Hepatocyte (in vitro differentiated cells): ENCODE data around the gene ROCK1. TPM values are rescaled to one million over a fixed set of nuclear protein-coding genes. Genes with fewer than 3 reads are reported as not detected.
"Not testable (repeated sequence)": the region's sequence is repeated elsewhere in the genome, so short reads cannot be mapped to it uniquely, and the experiment has no call there.

Experiments used
- DNase-seq: peaks from one replicate; pipeline ENCODE4 v3.0.0-alpha.2; 2016; ENCODE audit warnings: low spot score
- H2AFZ ChIP-seq: fragments of 200-600 bp; sonication (generic); 2 replicates; pipeline ENCODE4 v1.6.0; 2016; ENCODE audit warnings: antibody characterized with exemption, mild to moderate bottlenecking
- H3K27ac ChIP-seq: fragments of 200-600 bp; sonication (generic); 2 replicates; pipeline ENCODE4 v1.5.1; 2016; ENCODE audit warnings: mild to moderate bottlenecking
- H3K27me3 ChIP-seq: fragments of 200-600 bp; sonication (generic); 2 replicates; pipeline ENCODE4 v1.6.1; 2016
- H3K36me3 ChIP-seq: fragments of 200-600 bp; sonication (generic); replicated peaks from 2 replicates; pipeline ENCODE4 v1.5.1; 2016; ENCODE audit warnings: low read depth; ENCODE audit not compliant: insufficient read depth
- H3K4me1 ChIP-seq: fragments of 200-600 bp; sonication (generic); 2 replicates; pipeline ENCODE4 v1.5.1; 2016; ENCODE audit warnings: mild to moderate bottlenecking, moderate library complexity; ENCODE audit not compliant: insufficient read depth
- H3K4me2 ChIP-seq: fragments of 200-600 bp; sonication (generic); 2 replicates; pipeline ENCODE4 v1.6.0; 2016
- H3K4me3 ChIP-seq: fragments of 200-600 bp; sonication (generic); 2 replicates; pipeline ENCODE4 v1.5.1; 2016; ENCODE audit warnings: mild to moderate bottlenecking
- H3K79me2 ChIP-seq: fragments of 200-600 bp; sonication (generic); 2 replicates; pipeline ENCODE4 v1.6.0; 2017; ENCODE audit warnings: mild to moderate bottlenecking
- H3K9me2 ChIP-seq: fragments of 200-600 bp; sonication (generic); replicated peaks from 2 replicates; pipeline ENCODE4 v1.6.0; 2017; ENCODE audit warnings: mild to moderate bottlenecking; ENCODE audit not compliant: insufficient read depth
- H3K9me3 ChIP-seq: fragments of 200-600 bp; sonication (generic); 2 replicates; pipeline ENCODE4 v1.5.1; 2016; ENCODE audit warnings: low read depth, mild to moderate bottlenecking
- H4K20me1 ChIP-seq: fragments of 200-600 bp; sonication (generic); 2 replicates; pipeline ENCODE4 v1.6.0; 2016; ENCODE audit warnings: mild to moderate bottlenecking; ENCODE audit not compliant: insufficient read depth, poor library complexity, severe bottlenecking
- CTCF ChIP-seq: fragments of 200-600 bp; sonication (generic); IDR thresholded peaks from 2 replicates; pipeline ENCODE4 v1.5.1; 2016; ENCODE audit warnings: antibody characterized with exemption, mild to moderate bottlenecking; ENCODE audit not compliant: poor library complexity
- EZH2 ChIP-seq: fragments of 200-600 bp; sonication (generic); IDR thresholded peaks from 2 replicates; pipeline ENCODE4 v1.6.1; 2016; ENCODE audit warnings: antibody characterized with exemption, mild to moderate bottlenecking, borderline replicate concordance
- EZH2phosphoT487 ChIP-seq: fragments of 200-600 bp; sonication (generic); IDR thresholded peaks from one replicate; pipeline ENCODE4 v1.6.1; 2018; ENCODE audit warnings: antibody characterized with exemption, mild to moderate bottlenecking, low read depth, moderate library complexity; ENCODE audit not compliant: unreplicated experiment, severe bottlenecking
- WGBS: methylation state at CpG from one replicate; pipeline ENCODE4 v1.1.6; 2016; ENCODE audit warnings: low lambda C conversion rate; ENCODE audit errors: missing lambda C conversion rate; 5-methylcytosine and 5-hydroxymethylcytosine counted together
- polyA plus RNA-seq: library from polyadenylated mRNA; unstranded; fragments of >200 nt; fragmentation: Nextera tagmentation; extraction: Ambion mirVana; gene quantifications from 2 replicates; pipeline ENCODE4 v1.2.1, GENCODE V29; 2016
- small RNA-seq: library from RNA; depleted of rRNA; stranded (forward); fragments of <200 nt; gene quantifications from one replicate; pipeline ENCODE3, GENCODE V24; 2014
- total RNA-seq: library from RNA; depleted of rRNA; stranded (reverse); fragments of >200 nt; gene quantifications from 2 replicates; pipeline ENCODE4 v1.2.3, GENCODE V29; 2014

The ROCK1 gene
- total and polyA plus RNA-seq, 2 experiments from 2014 or later, result 22.5 to 41.7 TPM

GRCh38 chr18:20963027-20963426 is 148.6 kb downstream of the ROCK1 start:
- DNase-seq, result no peak
- H3K9me3 ChIP-seq, result no peaks in the 10 kb centered on the region
- no peaks in the 10 kb centered on the region for H3K9me2 ChIP-seq
- H4K20me1 ChIP-seq, result no peaks in the 10 kb centered on the region
- H3K4me3 ChIP-seq, result no peak overlapping the region
- no peaks in the 10 kb centered on the region for H3K4me1 ChIP-seq
- H3K79me2 ChIP-seq, result no peaks in the 10 kb centered on the region
- WGBS, result 100% methylated on average over 2 of the region's 2 CpGs
- TF ChIP-seq EZH2 (no peak), EZH2phosphoT487 (no peak), CTCF (no peak)
- H3K27ac ChIP-seq, result no peak overlapping the region
- no peak overlapping the region for H3K4me2 ChIP-seq
- H3K36me3 ChIP-seq, result no peaks in the 10 kb centered on the region
- no peaks in the 10 kb centered on the region for H3K27me3 ChIP-seq
- H2AFZ ChIP-seq, result no peak overlapping the region

GRCh38 chr18:20960735-20961134 is 150.9 kb downstream of the ROCK1 start:
- TF ChIP-seq EZH2 (no peak), EZH2phosphoT487 (no peak), CTCF (no peak)
- DNase-seq, result no peak
- Histone ChIP-seq H3K36me3 (no peaks in the 10 kb centered on the region), H3K4me2 (no peak overlapping the region), H2AFZ (no peak overlapping the region), H3K9me3 (no peaks in the 10 kb centered on the region), H3K27me3 (no peaks in the 10 kb centered on the region), H3K27ac (no peak overlapping the region), H4K20me1 (no peaks in the 10 kb centered on the region), H3K4me1 (no peaks in the 10 kb centered on the region), H3K4me3 (no peak overlapping the region), H3K79me2 (no peaks in the 10 kb centered on the region), H3K9me2 (no peaks in the 10 kb centered on the region)
- 96% methylated on average over 1 of the region's 1 CpG for WGBS

- H3K27me3 ChIP-seq, H3K9me3 ChIP-seq, H4K20me1 ChIP-seq, H3K9me2 ChIP-seq, H3K4me1 ChIP-seq, H2AFZ ChIP-seq, H3K4me2 ChIP-seq, H3K4me3 ChIP-seq, H3K27ac ChIP-seq, DNase-seq, H3K36me3 ChIP-seq, H3K79me2 ChIP-seq: not testable (repeated sequence)
- WGBS, result 91% methylated on average over 2 of the region's 2 CpGs
Measured at GRCh38 chr18:20950827-20951226, 160.8 kb downstream of the ROCK1 start.

Small RNA genes within 50 kb of the gene (small RNA-seq; reads per million reads assigned to genes)
- not detected for gene RNU6-120P

Other genes starting within 250 kb of the ROCK1 start
- gene GREB1L, start 130.4 kb upstream of the ROCK1 start, total RNA-seq, result 13.8 and 16.8 TPM in 2 replicates
- gene GREB1L, start 130.4 kb upstream of the ROCK1 start, polyA plus RNA-seq, result 14.0 and 15.1 TPM in 2 replicates